Mesendoderm (in vitro differentiated cells): ENCODE measurements around the gene IFI27.

Experiments
- DNase-seq: peaks from one replicate; pipeline ENCODE4 v3.0.0; 2013
- H2AK5ac ChIP-seq: 2 replicates; pipeline ENCODE4 v1.6.1; 2013; ENCODE audit warnings: low read length, inconsistent platforms
- H2BK120ac ChIP-seq: 2 replicates; pipeline ENCODE4 v1.6.1; 2013; ENCODE audit warnings: low read depth, mild to moderate bottlenecking, low read length, moderate library complexity, mixed read lengths
- H2BK15ac ChIP-seq: replicated peaks from 2 replicates; pipeline ENCODE4 v1.6.1; 2013; ENCODE audit warnings: low read depth, mild to moderate bottlenecking, moderate library complexity
- H2BK5ac ChIP-seq: 2 replicates; pipeline ENCODE4 v1.6.1; 2013; ENCODE audit warnings: low read length, inconsistent platforms
- H3K18ac ChIP-seq: 2 replicates; pipeline ENCODE4 v1.6.1; 2013; ENCODE audit warnings: mild to moderate bottlenecking, low read length, mixed read lengths
- H3K23ac ChIP-seq: one replicate; pipeline ENCODE4 v1.6.1; 2013; ENCODE audit warnings: low read length
- H3K27ac ChIP-seq: 2 replicates; pipeline ENCODE4 v1.5.1; 2013; ENCODE audit warnings: low read depth, mild to moderate bottlenecking, inconsistent platforms, low read length, moderate library complexity
- H3K27me3 ChIP-seq: 2 replicates; pipeline ENCODE4 v1.6.1; 2013; ENCODE audit warnings: low read length, control low read depth, mild to moderate bottlenecking, inconsistent platforms; ENCODE audit not compliant: insufficient read depth, poor library complexity
- H3K36me3 ChIP-seq: 2 replicates; pipeline ENCODE4 v1.6.1; 2013; ENCODE audit warnings: low read length, inconsistent platforms; ENCODE audit not compliant: control insufficient read depth, insufficient read depth
- H3K4ac ChIP-seq: one replicate; pipeline ENCODE4 v1.6.1; 2013; ENCODE audit warnings: low read depth, mild to moderate bottlenecking, low read length, moderate library complexity
- H3K4me1 ChIP-seq: 2 replicates; pipeline ENCODE4 v1.6.1; 2013; ENCODE audit warnings: low read depth, low read length, inconsistent platforms; ENCODE audit not compliant: control insufficient read depth
- H3K4me2 ChIP-seq: 2 replicates; pipeline ENCODE4 v1.6.1; 2013; ENCODE audit warnings: low read length
- H3K4me3 ChIP-seq: 2 replicates; pipeline ENCODE4 v1.5.1; 2013; ENCODE audit warnings: mild to moderate bottlenecking, low read length
- H3K56ac ChIP-seq: one replicate; pipeline ENCODE4 v1.6.1; 2013; ENCODE audit warnings: low read length
- H3K79me1 ChIP-seq: 2 replicates; pipeline ENCODE4 v1.6.1; 2013; ENCODE audit warnings: low read length, inconsistent platforms
- H3K79me2 ChIP-seq: 2 replicates; pipeline ENCODE4 v1.6.1; 2013; ENCODE audit warnings: mild to moderate bottlenecking, low read length; ENCODE audit not compliant: control insufficient read depth, insufficient read depth
- H3K9ac ChIP-seq: 2 replicates; pipeline ENCODE4 v1.6.1; 2013; ENCODE audit warnings: low read length, inconsistent platforms
- H4K5ac ChIP-seq: one replicate; pipeline ENCODE4 v1.6.1; 2013; ENCODE audit warnings: low read length
- H4K8ac ChIP-seq: one replicate; pipeline ENCODE4 v1.6.1; 2013; ENCODE audit warnings: low read depth, mild to moderate bottlenecking, control low read depth, low read length, moderate library complexity
- WGBS: extraction: QIAGEN DNeasy Blood & Tissue Kit; methylation state at CpG from one replicate; pipeline ENCODE4 v1.1.7; 2013; ENCODE audit warnings: low lambda C conversion rate, missing lambda C conversion rate; ENCODE audit not compliant: insufficient coverage; ENCODE audit errors: extremely low coverage; 5-methylcytosine and 5-hydroxymethylcytosine counted together

The IFI27 gene

GRCh38 chr14:94113073-94113472 is 2.5 kb downstream of the IFI27 start:
- no peaks in the 10 kb centered on the region for H3K27me3 ChIP-seq
- H3K79me1 ChIP-seq = no peaks in the 10 kb centered on the region
- DNase-seq = no peak
- H3K23ac ChIP-seq = no peak overlapping the region
- no peak overlapping the region for H2BK15ac ChIP-seq
- H3K36me3 ChIP-seq = no peaks in the 10 kb centered on the region
- H4K5ac ChIP-seq = no peak overlapping the region
- no peak overlapping the region for H4K8ac ChIP-seq
- H2BK5ac ChIP-seq = no peak overlapping the region
- H3K4me1 ChIP-seq = no peaks in the 10 kb centered on the region
- WGBS = no CpG with 5 or more reads among the region's 7 CpGs
- no peak overlapping the region for H3K4me3 ChIP-seq
- no peak overlapping the region for H3K4ac ChIP-seq
- H3K56ac ChIP-seq = no peak overlapping the region
- no peak overlapping the region for H2AK5ac ChIP-seq
- H2BK120ac ChIP-seq = no peak overlapping the region
- H3K27ac ChIP-seq = no peak overlapping the region
- H3K4me2 ChIP-seq = no peak overlapping the region
- no peak overlapping the region for H3K18ac ChIP-seq
- H3K9ac ChIP-seq = no peak overlapping the region
- H3K79me2 ChIP-seq = no peaks in the 10 kb centered on the region

- no CpG with 5 or more reads among the region's 6 CpGs for WGBS
- Histone ChIP-seq H3K4ac (no peak overlapping the region), H2AK5ac (no peak overlapping the region), H2BK120ac (no peak overlapping the region), H3K36me3 (no peaks in the 10 kb centered on the region), H3K4me3 (no peak overlapping the region), H4K5ac (no peak overlapping the region), H3K18ac (no peak overlapping the region), H3K23ac (no peak overlapping the region), H4K8ac (no peak overlapping the region), H3K27me3 (no peaks in the 10 kb centered on the region), H2BK5ac (no peak overlapping the region), H3K79me2 (no peaks in the 10 kb centered on the region), H3K79me1 (no peaks in the 10 kb centered on the region), H3K9ac (no peak overlapping the region), H2BK15ac (no peak overlapping the region), H3K4me2 (no peak overlapping the region), H3K56ac (no peak overlapping the region), H3K4me1 (no peaks in the 10 kb centered on the region), H3K27ac (no peak overlapping the region)
- DNase-seq = no peak
Observed at GRCh38 chr14:94113490-94113889, 3.0 kb downstream of the IFI27 start.

GRCh38 chr14:94113908-94114588 is 3.5 kb downstream of the IFI27 start:
- no peak overlapping the region for H3K56ac ChIP-seq

GRCh38 chr14:94114589-94115057 is 4.1 kb downstream of the IFI27 start:
- no peak overlapping the region for H3K4me2 ChIP-seq
- H3K4ac ChIP-seq = no peak overlapping the region
- H4K8ac ChIP-seq = no peak overlapping the region
- H3K36me3 ChIP-seq = no peaks in the 10 kb centered on the region
- H3K79me1 ChIP-seq = no peaks in the 10 kb centered on the region
- no peaks in the 10 kb centered on the region for H3K27me3 ChIP-seq
- WGBS = no CpG with 5 or more reads among the region's 5 CpGs
- H3K56ac ChIP-seq = no peak overlapping the region
- no peak overlapping the region for H3K4me3 ChIP-seq
- no peak overlapping the region for H3K23ac ChIP-seq
- no peaks in the 10 kb centered on the region for H3K4me1 ChIP-seq
- no peak overlapping the region for H2AK5ac ChIP-seq
- no peak for DNase-seq
- no peak overlapping the region for H3K27ac ChIP-seq
- no peaks in the 10 kb centered on the region for H3K79me2 ChIP-seq
- no peak overlapping the region for H4K5ac ChIP-seq
- no peak overlapping the region for H2BK5ac ChIP-seq
- no peak overlapping the region for H3K18ac ChIP-seq
- H2BK120ac ChIP-seq = no peak overlapping the region
- no peak overlapping the region for H2BK15ac ChIP-seq
- H3K9ac ChIP-seq = no peak overlapping the region

More at GRCh38 chr14:94113908-94114588, 3.5 kb downstream of the IFI27 start:
- Histone ChIP-seq H4K5ac (no peak overlapping the region), H4K8ac (no peak overlapping the region), H3K27ac (no peak overlapping the region), H3K4ac (no peak overlapping the region), H3K23ac (no peak overlapping the region), H2AK5ac (no peak overlapping the region), H2BK15ac (no peak overlapping the region), H3K27me3 (no peaks in the 10 kb centered on the region), H3K4me2 (no peak overlapping the region), H3K79me2 (no peaks in the 10 kb centered on the region), H3K18ac (no peak overlapping the region), H3K36me3 (no peaks in the 10 kb centered on the region), H3K4me3 (no peak overlapping the region), H2BK120ac (no peak overlapping the region), H3K9ac (no peak overlapping the region), H3K79me1 (no peaks in the 10 kb centered on the region), H3K4me1 (no peaks in the 10 kb centered on the region), H2BK5ac (no peak overlapping the region)
- DNase-seq = no peak
- WGBS = no CpG with 5 or more reads among the region's 5 CpGs

GRCh38 chr14:94115058-94115591 is 4.6 kb downstream of the IFI27 start:
- DNase-seq = no peak
- WGBS = no CpG with 5 or more reads among the region's 4 CpGs
- Histone ChIP-seq H2BK15ac (no peak overlapping the region), H3K4ac (no peak overlapping the region), H2BK120ac (no peak overlapping the region), H3K4me1 (no peaks in the 10 kb centered on the region), H3K56ac (no peak overlapping the region), H3K36me3 (no peaks in the 10 kb centered on the region), H2AK5ac (no peak overlapping the region), H3K4me2 (no peak overlapping the region), H3K79me2 (no peaks in the 10 kb centered on the region), H3K27me3 (no peaks in the 10 kb centered on the region), H3K18ac (no peak overlapping the region), H3K23ac (no peak overlapping the region), H4K8ac (no peak overlapping the region), H3K4me3 (no peak overlapping the region), H3K9ac (no peak overlapping the region), H2BK5ac (no peak overlapping the region), H3K27ac (no peak overlapping the region), H3K79me1 (no peaks in the 10 kb centered on the region), H4K5ac (no peak overlapping the region)

GRCh38 chr14:94115631-94116030 is 5.1 kb downstream of the IFI27 start:
- Histone ChIP-seq H3K56ac (no peak overlapping the region), H2AK5ac (no peak overlapping the region), H3K18ac (no peak overlapping the region), H3K23ac (no peak overlapping the region), H3K4me1 (no peaks in the 10 kb centered on the region), H4K8ac (no peak overlapping the region), H2BK5ac (no peak overlapping the region), H3K36me3 (no peaks in the 10 kb centered on the region), H3K4me3 (no peak overlapping the region), H3K79me2 (no peaks in the 10 kb centered on the region), H3K4me2 (no peak overlapping the region), H2BK15ac (no peak overlapping the region), H2BK120ac (no peak overlapping the region), H3K9ac (no peak overlapping the region), H3K79me1 (no peaks in the 10 kb centered on the region), H3K27me3 (no peaks in the 10 kb centered on the region), H4K5ac (no peak overlapping the region), H3K4ac (no peak overlapping the region), H3K27ac (no peak overlapping the region)
- no peak for DNase-seq
- no CpG with 5 or more reads among the region's 15 CpGs for WGBS
